SIG-M5 treated with dmso at 0.1 percent for 504 hours (cell line): ENCODE measurements around the gene CMC4.

Experiments
- DNase-seq: peaks from one replicate; lab custom pipeline; 2025; ENCODE audit not compliant: unreplicated experiment; lab: John Stamatoyannopoulos, UW

The CMC4 gene

GRCh38 chrX:155054255-155054654 lies 16.7 kb downstream of the CMC4 start:
- no peak for DNase-seq

GRCh38 chrX:155053656-155054055 lies 17.3 kb downstream of the CMC4 start:
- no peak for DNase-seq

GRCh38 chrX:155052738-155053498 lies 18.0 kb downstream of the CMC4 start:
- no peak for DNase-seq

- peak; percentile 56 for DNase-seq
Observed at GRCh38 chrX:155048977-155049619, 21.8 kb downstream of the CMC4 start.

GRCh38 chrX:155046811-155047528 lies 24.0 kb downstream of the CMC4 start:
- no peak for DNase-seq

- no peak for DNase-seq
Observed at GRCh38 chrX:155046129-155046810, 24.7 kb downstream of the CMC4 start.

GRCh38 chrX:155035688-155036087 lies 35.2 kb downstream of the CMC4 start:
- no peak for DNase-seq

GRCh38 chrX:155031657-155032056 lies 39.3 kb downstream of the CMC4 start:
- no peak for DNase-seq

GRCh38 chrX:155028877-155029291 lies 42.1 kb downstream of the CMC4 start:
- DNase-seq = no peak

- DNase-seq = no peak
Observed at GRCh38 chrX:155028129-155028528, 42.8 kb downstream of the CMC4 start.

GRCh38 chrX:155027509-155028066 lies 43.3 kb downstream of the CMC4 start:
- DNase-seq = peak; percentile 63

- peak; percentile 86 for DNase-seq
Observed at GRCh38 chrX:155026727-155027508, 44.0 kb downstream of the CMC4 start, which contains the start of gene FUNDC2. Gene FUNDC2 (plus strand): TSS chrX:155026844. CDS start chrX:155026939, 95 bp downstream.

GRCh38 chrX:155026420-155026726 lies 44.6 kb downstream of the CMC4 start:
- DNase-seq = no peak

- no peak for DNase-seq
Observed at GRCh38 chrX:155023907-155024833, 46.8 kb downstream of the CMC4 start.

GRCh38 chrX:155022585-155022984 lies 48.4 kb downstream of the CMC4 start, which contains the start of gene F8:
Gene F8 (minus strand): TSS chrX:155022723. CDS start chrX:155022552, 171 bp downstream.
- DNase-seq = no peak

- no peak for DNase-seq
Observed at GRCh38 chrX:155020591-155020990, 50.3 kb downstream of the CMC4 start.
